SK-N-MC (cell line): Measurements from ENCODE around the gene TAF3.

Experiments
- EZH2 ChIP-seq: fragments of 200-600 bp; sonication (generic); IDR thresholded peaks from one replicate; pipeline ENCODE4 v1.6.1; 2017; ENCODE audit warnings: antibody characterized with exemption
- FOXP2 ChIP-seq: optimal IDR thresholded peaks from 2 replicates; pipeline ENCODE3; 2011; ENCODE audit warnings: mild to moderate bottlenecking, moderate library complexity; ENCODE audit not compliant: insufficient read depth; ENCODE audit errors: extremely low read length, control extremely low read depth
- POLR2AphosphoS5 ChIP-seq: IDR thresholded peaks from 2 replicates; pipeline ENCODE4 v1.6.1; 2012; ENCODE audit warnings: mild to moderate bottlenecking, low read depth, low read length, borderline replicate concordance

DNA sequence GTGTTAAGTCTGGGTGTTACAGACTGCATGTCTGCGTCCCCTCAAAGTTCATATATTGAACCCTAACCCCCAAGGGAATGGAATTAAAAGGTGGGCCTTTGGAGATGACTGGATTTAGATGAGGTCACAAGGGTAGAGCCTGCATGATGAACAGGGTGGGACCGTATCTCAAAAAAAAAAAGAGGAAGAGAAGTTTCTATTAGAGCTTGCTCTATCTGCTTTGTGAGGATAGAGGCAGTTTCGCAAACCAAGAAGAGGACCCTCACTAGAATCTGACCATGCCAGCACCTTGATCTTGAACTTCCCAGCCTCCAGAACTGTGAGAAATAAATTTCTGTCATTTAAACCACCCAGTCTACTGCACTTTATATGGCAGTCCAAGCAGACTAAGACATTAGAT is 31.9 kb upstream of the TAF3 start:
- no peak for TF ChIP-seq EZH2
- TF ChIP-seq POLR2AphosphoS5, result no peak
- no peak for TF ChIP-seq FOXP2
